NCI-H446 (cell line): Measurements from ENCODE around the gene SEMA4A.

ENCODE experiments used
- DNase-seq, 2 experiments: peaks; one replicate each; lab custom pipeline; 2025; lab: John Stamatoyannopoulos, UW

SEMA4A gene

DNA sequence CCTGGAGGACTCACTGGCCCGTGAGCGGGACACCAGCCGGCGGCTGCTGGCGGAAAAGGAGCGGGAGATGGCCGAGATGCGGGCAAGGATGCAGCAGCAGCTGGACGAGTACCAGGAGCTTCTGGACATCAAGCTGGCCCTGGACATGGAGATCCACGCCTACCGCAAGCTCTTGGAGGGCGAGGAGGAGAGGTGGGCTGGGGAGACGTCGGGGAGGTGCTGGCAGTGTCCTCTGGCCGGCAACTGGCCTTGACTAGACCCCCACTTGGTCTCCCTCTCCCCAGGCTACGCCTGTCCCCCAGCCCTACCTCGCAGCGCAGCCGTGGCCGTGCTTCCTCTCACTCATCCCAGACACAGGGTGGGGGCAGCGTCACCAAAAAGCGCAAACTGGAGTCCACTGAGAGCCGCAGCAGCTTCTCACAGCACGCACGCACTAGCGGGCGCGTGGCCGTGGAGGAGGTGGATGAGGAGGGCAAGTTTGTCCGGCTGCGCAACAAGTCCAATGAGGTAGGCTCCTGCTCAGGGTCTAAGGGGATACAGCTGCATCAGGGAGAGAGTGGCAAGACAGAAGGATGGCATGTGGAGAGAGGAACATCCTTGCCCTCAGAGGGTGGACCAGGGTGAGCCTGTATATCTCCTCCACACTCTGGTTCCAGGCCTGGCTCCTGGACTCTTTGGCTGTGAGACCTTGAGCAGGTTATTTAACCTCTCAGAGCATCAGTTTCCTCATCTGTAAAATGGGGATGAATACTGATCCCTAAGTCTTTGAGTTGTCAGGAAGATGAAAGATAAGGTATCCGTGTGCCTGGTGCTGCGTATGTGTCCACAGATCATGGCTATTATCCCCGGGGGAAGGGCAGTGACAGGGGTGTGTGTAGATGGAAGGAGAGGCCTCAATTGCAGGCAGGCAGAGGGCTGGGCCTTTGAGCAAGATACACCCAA, 17.2 kb upstream of the SEMA4A start:
- no peak for DNase-seq

DNA sequence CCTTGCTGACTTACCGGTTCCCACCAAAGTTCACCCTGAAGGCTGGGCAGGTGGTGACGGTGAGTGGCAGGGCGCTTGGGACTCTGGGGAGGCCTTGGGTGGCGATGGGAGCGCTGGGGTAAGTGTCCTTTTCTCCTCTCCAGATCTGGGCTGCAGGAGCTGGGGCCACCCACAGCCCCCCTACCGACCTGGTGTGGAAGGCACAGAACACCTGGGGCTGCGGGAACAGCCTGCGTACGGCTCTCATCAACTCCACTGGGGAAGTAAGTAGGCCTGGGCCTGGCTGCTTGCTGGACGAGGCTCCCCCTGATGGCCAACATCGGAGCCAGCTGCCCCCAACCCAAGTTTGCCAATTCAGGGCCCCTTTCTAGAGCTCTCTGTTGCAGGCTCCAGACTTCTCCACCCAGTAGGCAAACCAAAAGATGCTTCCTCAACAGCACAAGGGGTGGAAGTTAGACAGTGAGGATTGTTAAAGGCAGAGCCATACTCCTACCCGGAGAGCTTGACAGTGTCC, 16.4 kb upstream of the SEMA4A start:
- DNase-seq, result no peak

- no peak for DNase-seq
Measured at GRCh38 chr1:156138458-156138867, 14.9 kb upstream of the SEMA4A start.

DNA sequence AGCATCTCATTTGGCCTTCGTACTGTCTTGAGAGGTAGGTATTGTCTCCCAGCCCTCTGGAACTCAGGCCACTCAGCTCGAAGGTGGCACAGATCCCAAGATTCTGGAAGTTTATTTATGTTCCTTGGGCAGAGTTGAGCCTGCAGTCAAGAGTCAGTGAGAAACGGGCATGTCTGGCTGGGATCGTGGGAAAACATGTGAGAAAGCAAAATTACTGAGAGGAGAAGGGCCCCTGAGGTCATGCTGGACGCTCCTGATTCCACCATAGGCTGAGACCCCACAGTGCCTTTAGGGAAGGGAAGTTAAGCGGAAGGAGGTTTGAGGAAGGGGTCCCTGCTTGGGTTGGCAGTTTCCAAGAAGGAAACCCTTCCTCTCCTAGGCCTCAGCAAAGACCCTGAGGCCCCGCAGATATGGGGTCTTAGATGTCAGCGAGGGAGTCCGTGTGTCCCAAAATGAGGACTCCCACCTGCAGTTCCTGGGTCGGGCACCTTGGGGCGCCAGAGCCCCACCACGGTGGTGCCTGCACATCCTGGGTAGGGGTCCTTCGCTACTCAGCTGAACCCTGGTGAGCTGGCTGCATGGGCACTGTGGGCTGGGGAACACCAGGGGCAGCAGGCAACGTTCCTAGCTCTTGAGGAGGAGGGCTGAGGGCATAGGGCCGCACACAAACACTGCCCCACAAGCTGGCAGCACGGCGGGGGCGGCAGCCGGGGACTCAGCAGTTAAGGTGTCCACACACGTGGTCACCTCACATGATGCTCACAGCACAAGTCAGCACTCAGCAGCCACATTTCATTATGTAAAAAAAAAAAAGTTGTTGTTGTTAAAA, 12.3 kb upstream of the SEMA4A start:
- DNase-seq, result no peak

DNA sequence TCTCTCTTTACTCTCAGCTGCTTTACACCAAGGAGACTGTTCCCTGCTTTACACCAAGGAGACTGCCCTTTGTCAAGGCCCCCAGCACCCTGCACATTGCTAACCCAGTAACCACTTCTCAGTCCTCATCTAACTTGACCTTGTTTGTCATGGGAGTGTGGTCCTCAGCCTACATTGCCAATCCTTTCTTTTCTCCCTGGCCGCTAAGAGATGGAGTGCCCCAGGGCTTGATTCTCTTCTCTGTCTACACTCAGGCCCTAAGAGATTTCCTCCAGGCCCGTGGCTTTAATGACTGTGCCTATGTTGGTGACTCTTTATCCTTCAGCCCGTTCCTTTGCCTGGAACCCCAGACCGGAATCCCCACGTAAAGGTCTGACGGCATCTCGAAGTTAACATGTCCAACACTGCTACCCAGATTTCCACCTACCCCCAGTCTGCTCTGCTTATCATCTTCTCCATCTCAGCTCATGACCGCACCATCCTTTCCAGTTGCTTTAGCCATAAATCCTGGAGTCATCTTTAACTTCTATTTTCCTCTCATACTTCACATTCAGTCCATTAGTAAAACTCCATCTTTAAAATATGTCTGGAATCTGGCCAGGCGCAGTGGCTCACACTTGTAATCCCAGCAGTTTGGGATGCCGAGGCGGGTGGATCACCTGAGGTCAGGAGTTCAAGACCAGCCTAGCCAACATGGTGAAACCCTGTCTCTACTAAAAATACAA, 9.5 kb upstream of the SEMA4A start:
- DNase-seq, result no peak

DNA sequence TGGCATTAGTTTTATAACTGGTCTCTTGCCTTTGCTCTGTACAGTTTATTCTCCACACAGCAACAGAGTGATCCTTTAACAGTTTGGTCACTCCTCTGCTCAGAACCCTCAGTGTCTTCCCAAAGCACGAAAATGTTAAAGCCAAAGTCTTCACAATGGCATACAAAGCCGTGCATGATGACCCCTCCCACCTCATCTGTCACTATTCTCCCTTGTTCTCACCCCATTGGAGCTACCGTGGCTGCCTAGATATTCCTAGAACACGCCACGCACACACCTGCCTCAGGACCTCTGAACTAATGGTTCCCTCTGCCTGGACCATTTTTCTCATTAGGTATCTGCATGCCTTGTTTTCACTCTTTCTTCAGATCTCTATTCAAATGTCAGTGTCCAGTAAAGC, 8.6 kb upstream of the SEMA4A start:
- DNase-seq, result no peak

GRCh38 chr1:156145650-156146019, 7.8 kb upstream of the SEMA4A start:
- DNase-seq, result no peak

DNA sequence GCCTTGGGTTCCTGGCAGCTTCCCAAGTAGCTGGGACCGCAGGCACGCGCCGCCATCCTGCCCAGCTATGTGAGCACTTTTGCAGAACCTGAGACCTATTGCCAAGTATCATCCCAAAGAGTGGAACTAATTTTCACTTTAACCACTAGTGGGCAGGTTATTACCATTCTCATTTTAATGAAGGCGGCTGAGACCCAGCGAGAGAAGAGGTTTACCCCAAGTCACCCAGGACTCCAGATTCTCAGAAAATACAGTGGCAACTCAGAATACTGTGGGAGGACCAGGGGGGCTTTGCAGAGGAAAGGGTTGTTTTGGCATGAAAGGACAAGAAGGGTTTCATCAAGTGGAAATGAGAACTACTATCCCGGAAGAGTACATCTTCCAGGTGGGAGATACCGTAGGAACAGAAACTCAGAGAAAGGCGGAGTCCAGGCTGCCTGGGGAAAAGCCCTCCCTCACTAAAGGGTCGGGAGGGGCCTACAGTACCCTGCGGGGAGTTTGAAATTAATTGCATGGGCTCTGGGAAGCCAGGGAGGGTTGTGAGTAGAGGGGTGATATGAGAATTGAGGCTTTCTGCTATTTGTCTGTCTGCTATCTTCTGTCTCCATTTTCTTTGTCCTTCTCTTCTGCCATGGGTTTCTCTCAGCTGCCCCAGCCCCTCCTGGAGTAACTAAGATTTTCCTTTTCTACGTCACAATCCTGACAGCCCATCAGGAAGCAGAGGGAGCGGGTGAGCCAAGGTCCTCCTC, 7.2 kb upstream of the SEMA4A start:
- peak; percentile 63 to 91 for DNase-seq

DNA sequence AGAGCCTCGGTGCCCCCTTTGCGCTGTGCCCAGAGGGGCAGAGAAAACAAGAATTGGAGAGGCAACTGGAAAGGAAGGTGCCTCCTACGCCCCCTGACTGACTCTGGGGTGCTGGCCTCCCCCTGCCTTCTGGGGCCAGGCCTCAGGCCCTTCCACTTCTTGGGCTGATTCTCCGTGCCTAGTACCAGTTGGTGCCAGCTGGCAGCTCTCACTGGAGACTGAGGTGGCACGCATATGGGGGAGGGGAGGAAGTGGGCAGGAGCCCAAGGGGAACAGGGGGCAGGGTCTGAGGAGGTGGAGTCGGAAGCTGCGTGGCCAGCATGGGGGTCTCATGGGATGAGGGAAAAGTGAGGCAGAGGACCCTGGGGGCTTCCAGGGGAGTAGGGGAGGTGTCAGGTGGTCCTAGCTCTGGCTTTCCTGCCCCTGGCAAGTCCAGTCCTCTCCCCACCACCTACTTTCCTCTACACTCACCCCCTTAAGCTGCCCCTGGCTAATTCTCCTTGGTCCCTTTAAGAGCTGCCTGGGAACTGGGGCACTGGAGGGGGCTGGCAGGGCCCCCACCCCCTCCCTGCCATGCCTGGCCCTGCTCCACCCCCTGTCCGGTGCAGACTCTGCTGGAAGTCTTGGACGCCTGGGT, 6.5 kb upstream of the SEMA4A start:
- DNase-seq, result no peak

- no peak for DNase-seq
Measured at GRCh38 chr1:156148216-156148615, 5.2 kb upstream of the SEMA4A start.

DNA sequence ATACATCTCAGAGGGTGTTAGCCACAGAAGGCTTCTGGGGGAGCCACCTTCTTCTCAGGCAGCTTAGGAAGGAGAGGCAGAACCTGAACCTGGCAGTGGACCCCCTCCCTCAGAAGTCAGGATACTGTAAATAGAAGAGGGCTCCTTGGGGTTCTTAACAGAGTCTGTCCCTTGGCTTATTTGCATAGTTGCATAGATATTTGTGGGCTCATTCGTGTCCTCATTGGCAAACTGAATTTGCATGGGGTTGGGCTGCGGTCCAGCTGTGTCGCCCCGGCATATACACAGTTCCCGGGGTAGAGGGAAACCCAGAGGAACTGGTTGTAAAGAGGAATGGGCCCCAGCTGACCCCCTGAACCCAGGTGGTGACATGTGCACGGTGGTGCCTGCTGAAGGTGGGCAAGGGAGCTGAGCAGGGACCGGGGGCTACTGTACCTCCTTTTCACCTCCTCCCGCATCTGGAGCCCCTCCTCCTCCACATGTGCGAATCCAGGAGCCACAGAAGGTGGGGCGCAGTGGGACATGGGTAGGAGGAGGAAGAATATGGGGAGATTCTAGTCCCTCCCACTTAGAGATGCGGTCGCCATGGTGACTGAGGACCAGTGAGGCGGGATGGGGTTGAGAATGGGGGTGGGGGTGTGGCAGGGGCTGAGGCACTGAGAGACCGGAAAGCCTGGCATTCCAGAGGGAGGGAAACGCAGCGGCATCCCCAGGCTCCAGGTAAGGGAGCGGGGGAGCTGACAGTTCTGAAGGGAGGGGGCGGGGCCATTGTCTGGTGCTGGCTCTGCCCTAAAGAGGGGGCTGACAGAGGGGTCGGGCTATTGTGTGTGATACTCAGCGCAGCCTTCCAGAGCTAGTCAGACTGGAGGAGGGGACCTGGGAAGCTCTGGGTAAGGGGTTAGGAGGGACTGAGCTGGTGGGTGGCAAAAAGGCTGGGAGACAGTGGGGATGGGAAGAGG, 3.7 kb upstream of the SEMA4A start:
- DNase-seq, result no peak

DNA sequence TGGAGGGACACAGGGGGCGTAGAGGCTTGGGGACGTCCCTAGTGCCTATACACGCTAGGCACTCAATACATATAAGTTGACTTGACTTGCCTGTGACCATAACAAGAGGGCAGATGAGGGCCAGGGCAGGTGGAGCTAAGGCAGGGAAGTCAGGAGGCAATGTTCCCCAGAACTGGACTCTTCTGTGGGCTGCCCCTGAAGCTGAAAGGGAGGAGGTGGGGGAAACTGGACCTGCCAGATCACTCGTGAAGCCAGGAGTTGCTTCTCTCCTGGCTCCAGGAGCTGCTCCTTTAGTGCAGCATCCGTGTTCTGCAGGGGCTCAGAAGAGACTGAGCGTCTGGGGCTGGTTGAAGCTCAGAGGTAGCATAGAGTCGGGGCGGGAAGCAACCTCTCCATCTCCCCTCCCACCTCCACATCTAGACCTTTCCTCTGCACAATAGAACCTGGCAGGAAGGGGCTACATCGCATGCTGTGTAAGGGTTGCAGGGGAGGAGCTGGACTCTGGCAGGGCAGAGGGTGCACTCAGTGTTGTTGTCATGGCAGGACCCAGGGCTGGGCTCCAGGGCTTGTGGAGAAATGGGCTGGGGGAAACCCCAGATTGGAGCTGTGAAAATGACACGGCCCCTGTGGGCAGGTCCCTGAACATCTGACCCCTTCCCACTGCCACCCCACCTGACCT, 2.9 kb upstream of the SEMA4A start:
- no peak for DNase-seq

GRCh38 chr1:156151093-156151688, 2.2 kb upstream of the SEMA4A start:
- no peak for DNase-seq

DNA sequence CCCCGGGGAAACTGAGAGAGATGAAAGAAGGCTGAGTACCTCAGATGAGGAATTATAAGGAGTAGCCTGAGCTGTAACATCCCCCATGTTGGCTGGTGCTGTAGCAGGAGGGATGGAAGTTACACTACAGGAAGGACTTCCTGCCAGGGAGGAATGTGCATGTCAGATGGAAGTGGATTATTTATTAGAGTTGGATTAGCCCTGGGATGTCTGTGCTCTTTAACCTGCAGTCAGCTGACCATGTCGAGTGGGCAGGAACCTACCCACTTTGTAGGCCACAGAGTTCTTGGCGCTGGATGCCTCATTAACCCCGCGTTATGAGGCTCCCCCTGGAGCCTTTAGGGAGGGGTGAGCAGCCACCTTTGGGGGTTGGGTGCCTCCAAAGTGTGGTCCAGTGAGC, 757 bp upstream of the SEMA4A start:
- DNase-seq, result no peak

DNA sequence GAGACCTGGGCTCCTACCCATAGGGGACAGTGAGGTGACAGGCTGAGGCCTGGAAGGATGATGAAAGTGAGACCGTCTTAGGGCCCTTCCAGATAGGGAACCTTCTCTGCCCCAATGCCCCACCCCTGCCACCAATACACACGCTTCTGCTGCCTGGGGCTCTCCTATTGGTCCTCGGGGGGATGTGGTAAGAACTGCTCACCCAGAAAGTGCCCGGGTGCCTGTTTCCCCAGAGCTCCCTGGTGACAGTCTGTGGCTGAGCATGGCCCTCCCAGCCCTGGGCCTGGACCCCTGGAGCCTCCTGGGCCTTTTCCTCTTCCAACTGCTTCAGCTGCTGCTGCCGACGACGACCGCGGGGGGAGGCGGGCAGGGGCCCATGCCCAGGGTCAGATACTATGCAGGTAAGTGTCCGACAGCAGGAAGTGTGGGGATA, 948 bp downstream of the SEMA4A start:
- no peak for DNase-seq

GRCh38 chr1:156155756-156156510, 2.5 kb downstream of the SEMA4A start:
- no peak for DNase-seq

DNA sequence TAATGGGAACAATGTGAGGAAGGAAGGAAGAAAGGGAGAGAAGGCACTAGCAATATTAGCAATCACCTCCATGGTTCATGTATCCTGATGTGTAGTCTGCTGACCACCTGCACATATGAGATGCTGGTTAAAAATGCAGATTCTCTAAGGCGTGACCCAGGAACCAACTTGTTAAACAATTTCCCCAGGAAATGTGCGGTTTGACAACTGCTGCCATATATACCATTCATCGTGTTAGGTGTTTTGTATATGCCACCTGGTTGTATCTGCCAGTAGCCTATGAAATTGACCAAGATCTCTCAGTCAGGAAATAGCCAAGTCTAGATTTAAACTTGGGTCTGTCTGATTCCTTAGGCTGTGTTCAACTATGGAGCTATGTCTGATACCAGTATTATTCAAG, 4.1 kb downstream of the SEMA4A start:
- DNase-seq, result no peak

- no peak for DNase-seq
Measured at GRCh38 chr1:156157966-156158365, 4.6 kb downstream of the SEMA4A start.
